WTC11 (cell line): ENCODE measurements around the gene GRM7. TPM values are rescaled to one million over a fixed set of nuclear protein-coding genes. Genes with fewer than 3 reads are reported as not detected.

Experiments used
- ATAC-seq: fragments of 200-7000 bp; cut with Tn5 transposase; 2 replicates; pipeline ENCODE4 v1.10.0; 2021; ENCODE audit warnings: mild to moderate bottlenecking, moderate library complexity
- CTCF ChIA-PET: fragments of 300-600 bp; sonication (Branson Sonifier 250); formaldehyde crosslinking; loops from one replicate; lab custom pipeline; 2021; ENCODE audit warnings: antibody characterized with exemption; lab: Charles Lee
- POLR2A ChIA-PET: fragments of 350-600 bp; sonication (Branson Sonifier 250); formaldehyde crosslinking; loops from one replicate; lab custom pipeline; 2021; ENCODE audit warnings: antibody characterized with exemption; lab: Charles Lee
- DNase-seq: peaks from one replicate; pipeline ENCODE4 v3.0.0; 2021; ENCODE audit warnings: low spot score
- H3K27ac Mint-ChIP-seq: 2 replicates; pipeline ENCODE4 v1.8.0; 2021; ENCODE audit warnings: mixed read lengths
- H3K27me3 Mint-ChIP-seq: 2 replicates; pipeline ENCODE4 v1.8.0; 2021; ENCODE audit warnings: low read depth, mild to moderate bottlenecking, moderate library complexity, mixed read lengths
- H3K36me3 Mint-ChIP-seq: 2 replicates; pipeline ENCODE4 v1.8.0; 2021; ENCODE audit warnings: mixed read lengths
- H3K4me1 Mint-ChIP-seq: 2 replicates; pipeline ENCODE4 v1.8.0; 2022; ENCODE audit warnings: mixed read lengths
- H3K4me3 Mint-ChIP-seq: 2 replicates; pipeline ENCODE4 v1.8.0; 2021; ENCODE audit warnings: mild to moderate bottlenecking, moderate library complexity, mixed read lengths
- H3K9me3 Mint-ChIP-seq: 2 replicates; pipeline ENCODE4 v1.8.0; 2021; ENCODE audit warnings: mixed read lengths
- AFF4 ChIP-seq: sonication (generic); formaldehyde crosslinking; IDR thresholded peaks from 2 replicates; pipeline ENCODE4 v1.8.1; 2023; ENCODE audit warnings: mild to moderate bottlenecking, missing genetic modification reagents, borderline replicate concordance
- ATF2 ChIP-seq: sonication (generic); formaldehyde crosslinking; IDR thresholded peaks from 2 replicates; pipeline ENCODE4 v1.8.1; 2022; ENCODE audit warnings: low read depth, missing genetic modification reagents, borderline replicate concordance
- CBFB ChIP-seq: sonication (generic); formaldehyde crosslinking; IDR thresholded peaks from 2 replicates; pipeline ENCODE4 v1.8.1; 2022; ENCODE audit warnings: mild to moderate bottlenecking, low read depth, missing genetic modification reagents
- CDX4 ChIP-seq: fragments of 250-450 bp; sonication (Bioruptor Pico); IDR thresholded peaks from 2 replicates; pipeline ENCODE4 v1.9.0; 2021; ENCODE audit warnings: moderate library complexity, mild to moderate bottlenecking, inconsistent platforms, borderline replicate concordance
- EMX1 ChIP-seq: fragments of 250-450 bp; sonication (Bioruptor Pico); IDR thresholded peaks from 2 replicates; pipeline ENCODE4 v1.8.0; 2021; ENCODE audit warnings: mild to moderate bottlenecking
- ETV6 ChIP-seq: sonication (generic); formaldehyde crosslinking; IDR thresholded peaks from 2 replicates; pipeline ENCODE4 v1.8.1; 2022; ENCODE audit warnings: mild to moderate bottlenecking, missing genetic modification reagents
- FOXP1 ChIP-seq: sonication (generic); formaldehyde crosslinking; IDR thresholded peaks from 2 replicates; pipeline ENCODE4 v1.8.0; 2022; ENCODE audit warnings: missing genetic modification reagents, mild to moderate bottlenecking, moderate library complexity, borderline replicate concordance
- JUN ChIP-seq: sonication (generic); formaldehyde crosslinking; IDR thresholded peaks from 2 replicates; pipeline ENCODE4 v1.8.0; 2023; ENCODE audit warnings: mild to moderate bottlenecking, missing genetic modification reagents
- RELA ChIP-seq: sonication (generic); formaldehyde crosslinking; IDR thresholded peaks from 2 replicates; pipeline ENCODE4 v1.8.1; 2022; ENCODE audit warnings: missing genetic modification reagents, mild to moderate bottlenecking, borderline replicate concordance
- SMAD4 ChIP-seq: sonication (generic); formaldehyde crosslinking; IDR thresholded peaks from 2 replicates; pipeline ENCODE4 v1.8.0; 2022; ENCODE audit warnings: mild to moderate bottlenecking, missing genetic modification reagents
- SOX15 ChIP-seq: fragments of 250-450 bp; sonication (Bioruptor Pico); IDR thresholded peaks from 2 replicates; pipeline ENCODE4 v1.9.0; 2021; ENCODE audit warnings: mild to moderate bottlenecking
- STAT6 ChIP-seq: sonication (generic); formaldehyde crosslinking; conservative IDR thresholded peaks from 2 replicates; pipeline ENCODE4 v1.8.1; 2023; ENCODE audit warnings: mild to moderate bottlenecking, low read depth, missing genetic modification reagents, moderate library complexity
- ZNF281 ChIP-seq: sonication (generic); formaldehyde crosslinking; IDR thresholded peaks from 2 replicates; pipeline ENCODE4 v1.8.0; 2023; ENCODE audit warnings: mild to moderate bottlenecking, missing genetic modification reagents
- ZNF425 ChIP-seq: fragments of 250-450 bp; sonication (Bioruptor Pico); conservative IDR thresholded peaks from 2 replicates; pipeline ENCODE4 v1.9.0; 2021; ENCODE audit warnings: mild to moderate bottlenecking
- total RNA-seq: library from RNA; stranded (reverse); gene quantifications from 3 replicates; pipeline ENCODE4 v1.2.3, GENCODE V29; 2021

GRM7 gene
- total RNA-seq, 1 experiment from 2014 or later = 0.42 TPM

- Mint-ChIP-seq H3K27ac (no peak overlapping the region), H3K36me3 (no peaks in the 10 kb centered on the region), H3K4me1 (no peaks in the 10 kb centered on the region), H3K4me3 (no peak overlapping the region), H3K9me3 (peaks cover 6% of the 10 kb centered on the region), H3K27me3 (no peaks in the 10 kb centered on the region)
- CTCF ChIA-PET = no interaction called here
- TF ChIP-seq STAT6 (CRISPR knock-in tag) (no peak), SMAD4 (CRISPR knock-in tag) (no peak), FOXP1 (CRISPR knock-in tag) (no peak), RELA (no peak), SOX15 (no peak), ZNF281 (CRISPR knock-in tag) (no peak), CDX4 (CRISPR knock-in tag) (no peak), ATF2 (CRISPR knock-in tag) (no peak), ETV6 (CRISPR knock-in tag) (no peak), AFF4 (CRISPR knock-in tag) (no peak), ZNF425 (CRISPR knock-in tag) (no peak), JUN (CRISPR knock-in tag) (no peak), CBFB (CRISPR knock-in tag) (no peak), EMX1 (CRISPR knock-in tag) (no peak)
- DNase-seq = no peak
- ATAC-seq = no peak
- POLR2A ChIA-PET = no interaction called here
Observed at GRCh38 chr3:7508821-7509220, 647.9 kb downstream of the GRM7 start.
